Fibroblast of villous mesenchyme (primary cell): ENCODE data around the gene DMP1. TPM values are rescaled to one million over a fixed set of nuclear protein-coding genes. Genes with fewer than 3 reads are reported as not detected.
"Not testable (repeated sequence)": the region's sequence is repeated elsewhere in the genome, so short reads cannot be mapped to it uniquely, and the experiment has no call there.

Experiments
- DNase-seq: peaks from one replicate; pipeline ENCODE4 v3.0.0-alpha.2; 2010; ENCODE audit warnings: low read depth
- H3K4me3 ChIP-seq: 2 replicates; pipeline ENCODE4 v1.5.1; 2011; ENCODE audit warnings: low read depth, mild to moderate bottlenecking, low read length
- total RNA-seq: library from RNA; depleted of rRNA; stranded (reverse); fragments of >200 nt; gene quantifications from 2 replicates; pipeline ENCODE4 v1.2.3, GENCODE V29; 2012
- TF ChIP-seq, protein P1 (sequence below): IDR thresholded peaks from 2 replicates; pipeline ENCODE4 v1.5.1; 2012; ENCODE audit warnings: low read depth, mild to moderate bottlenecking, low read length; ENCODE audit not compliant: insufficient read depth

Gene DMP1
- total RNA-seq, 1 donor, result not detected

DNA sequence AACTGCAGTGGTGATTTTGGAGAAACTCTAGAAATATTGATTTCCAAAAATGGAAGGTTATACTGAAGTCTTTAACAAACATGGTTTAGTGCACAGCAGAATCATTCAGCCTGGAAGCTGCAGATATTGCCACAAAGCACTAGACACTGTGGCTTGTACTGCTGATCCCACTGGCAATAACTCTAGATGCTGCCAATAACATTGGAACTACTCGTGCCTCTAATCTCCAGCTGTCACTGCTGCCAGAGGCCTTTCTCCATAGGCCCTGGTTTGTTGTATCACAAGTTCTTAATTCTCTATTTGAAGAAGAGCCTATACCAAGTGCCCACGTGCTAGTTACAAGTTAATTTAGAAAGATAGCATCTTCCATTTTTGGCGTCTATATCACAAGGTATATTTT lies 19.3 kb downstream of the DMP1 start:
- no peak for DNase-seq
- TF ChIP-seq, protein P1, sequence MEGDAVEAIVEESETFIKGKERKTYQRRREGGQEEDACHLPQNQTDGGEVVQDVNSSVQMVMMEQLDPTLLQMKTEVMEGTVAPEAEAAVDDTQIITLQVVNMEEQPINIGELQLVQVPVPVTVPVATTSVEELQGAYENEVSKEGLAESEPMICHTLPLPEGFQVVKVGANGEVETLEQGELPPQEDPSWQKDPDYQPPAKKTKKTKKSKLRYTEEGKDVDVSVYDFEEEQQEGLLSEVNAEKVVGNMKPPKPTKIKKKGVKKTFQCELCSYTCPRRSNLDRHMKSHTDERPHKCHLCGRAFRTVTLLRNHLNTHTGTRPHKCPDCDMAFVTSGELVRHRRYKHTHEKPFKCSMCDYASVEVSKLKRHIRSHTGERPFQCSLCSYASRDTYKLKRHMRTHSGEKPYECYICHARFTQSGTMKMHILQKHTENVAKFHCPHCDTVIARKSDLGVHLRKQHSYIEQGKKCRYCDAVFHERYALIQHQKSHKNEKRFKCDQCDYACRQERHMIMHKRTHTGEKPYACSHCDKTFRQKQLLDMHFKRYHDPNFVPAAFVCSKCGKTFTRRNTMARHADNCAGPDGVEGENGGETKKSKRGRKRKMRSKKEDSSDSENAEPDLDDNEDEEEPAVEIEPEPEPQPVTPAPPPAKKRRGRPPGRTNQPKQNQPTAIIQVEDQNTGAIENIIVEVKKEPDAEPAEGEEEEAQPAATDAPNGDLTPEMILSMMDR, result no peak
- no peak overlapping the region for H3K4me3 ChIP-seq

DNA sequence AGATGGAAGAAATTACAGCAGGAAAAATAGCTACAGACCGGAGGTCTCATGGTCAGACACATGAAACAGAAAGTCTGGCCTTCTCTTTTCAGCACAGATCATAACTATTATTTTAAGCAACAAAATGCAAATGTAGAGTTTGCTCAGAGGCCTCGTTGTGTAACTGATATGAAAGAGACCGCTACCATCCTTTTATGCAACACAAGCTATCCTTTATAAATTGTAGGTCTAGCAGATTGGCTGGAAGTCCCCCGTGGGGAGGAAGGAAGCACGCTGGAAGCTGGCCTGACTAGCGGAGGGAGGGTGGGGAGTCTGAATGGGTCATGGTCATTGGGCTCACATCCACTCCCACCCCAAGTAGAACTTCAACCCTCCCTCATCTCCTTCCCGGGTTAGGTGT lies 27.7 kb downstream of the DMP1 start:
- TF ChIP-seq, protein P1, result no peak
- H3K4me3 ChIP-seq, result no peak overlapping the region
- no peak for DNase-seq

DNA sequence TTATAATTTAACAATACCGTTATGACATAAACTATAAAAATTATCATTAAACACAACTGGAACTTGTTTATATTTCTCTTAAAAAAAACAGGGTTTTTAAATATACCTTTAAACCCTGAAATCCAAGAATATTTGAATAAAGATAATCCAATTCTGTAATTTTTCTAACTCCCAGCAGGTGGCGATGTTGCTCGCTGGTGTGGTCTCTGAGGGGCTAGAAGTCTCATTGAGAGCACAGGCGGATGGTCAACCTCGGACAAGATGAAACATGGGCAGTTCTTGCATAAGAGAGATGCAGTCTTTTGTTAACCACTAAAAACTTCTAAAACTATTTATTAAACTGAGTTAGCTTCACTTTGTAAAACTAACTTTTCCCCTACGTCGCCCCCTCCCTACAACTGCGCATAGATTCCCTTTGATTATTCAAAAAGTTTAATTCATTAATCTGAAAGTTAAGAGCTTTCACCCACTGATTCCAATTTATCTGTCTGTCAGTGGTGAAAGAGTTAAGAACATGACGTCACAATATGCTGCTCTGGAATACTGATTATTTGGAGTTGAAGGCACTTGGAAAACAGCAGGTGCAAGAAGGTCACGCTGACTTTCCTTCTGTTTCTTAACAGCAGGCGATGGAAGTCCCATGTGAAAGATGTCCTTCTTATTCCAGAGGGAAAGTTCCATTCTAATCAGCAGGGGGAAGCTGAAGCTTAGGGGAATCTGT lies 29.5 kb downstream of the DMP1 start:
- peak; percentile 66 for DNase-seq
- TF ChIP-seq, protein P1, result peak; percentile 80
- H3K4me3 ChIP-seq, result no peak overlapping the region

DNA sequence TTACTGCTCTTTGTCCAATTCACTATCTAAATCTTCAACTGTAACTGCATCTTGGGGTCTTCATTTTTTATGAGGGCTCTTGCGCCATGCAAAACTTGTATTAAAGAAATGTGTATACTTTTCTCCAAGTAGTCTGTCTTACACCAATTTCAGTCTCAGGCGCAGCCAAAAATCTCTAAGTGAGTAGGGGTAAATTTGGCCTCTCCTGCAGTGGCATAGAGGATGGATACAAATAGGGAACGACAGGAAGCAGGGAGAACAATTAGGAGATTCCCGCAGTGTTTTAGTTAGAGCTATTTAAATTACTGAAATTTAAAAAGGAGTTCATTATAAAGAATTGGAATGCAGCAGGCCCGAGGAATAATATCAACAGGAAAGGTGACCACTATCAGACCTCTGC lies 30.2 kb downstream of the DMP1 start:
- TF ChIP-seq, protein P1, result no peak
- no peak overlapping the region for H3K4me3 ChIP-seq
- DNase-seq, result no peak

DNA sequence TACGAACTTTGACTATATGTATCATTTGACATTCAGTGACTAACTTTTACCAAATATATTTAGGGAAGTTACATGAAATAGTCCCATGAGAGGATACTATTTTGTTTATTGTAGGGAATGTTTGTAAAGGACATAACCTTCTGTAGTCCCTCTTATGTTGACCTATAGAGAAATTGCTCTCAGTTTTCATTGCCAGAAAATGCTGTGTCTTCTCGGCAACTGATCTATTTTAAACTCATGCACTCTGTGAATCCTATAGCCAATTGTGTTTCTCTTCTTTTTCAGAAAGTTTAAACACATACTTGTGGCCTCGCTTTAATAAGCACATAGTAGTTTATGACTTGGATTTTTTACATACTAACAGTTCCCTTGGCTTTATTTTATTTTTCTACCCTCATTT lies 38.2 kb downstream of the DMP1 start:
- no peak for DNase-seq
- TF ChIP-seq, protein P1, result no peak

DNA sequence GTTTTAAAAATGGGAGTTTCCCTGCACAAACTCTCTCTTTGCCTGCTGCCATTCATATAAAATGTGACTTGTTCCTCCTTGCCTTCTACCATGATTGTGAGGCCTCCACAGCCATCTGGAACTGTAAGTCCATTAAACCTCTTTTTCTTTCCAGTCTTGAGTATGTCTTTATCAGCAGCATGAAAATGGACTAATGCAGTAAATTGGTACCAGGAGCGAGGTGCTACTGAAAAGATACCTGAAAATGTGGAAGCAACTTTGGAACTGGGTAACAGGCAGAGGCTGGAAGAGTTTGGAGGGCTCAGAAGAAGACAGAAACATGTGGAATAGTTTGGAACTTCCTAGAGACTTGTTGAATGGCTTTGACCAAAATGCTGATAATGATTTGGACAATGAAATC lies 40.9 kb downstream of the DMP1 start:
- H3K4me3 ChIP-seq, result not testable (repeated sequence)

More for the DNA sequence above, 38.2 kb downstream of the DMP1 start:
- H3K4me3 ChIP-seq, result no peak overlapping the region

DNA sequence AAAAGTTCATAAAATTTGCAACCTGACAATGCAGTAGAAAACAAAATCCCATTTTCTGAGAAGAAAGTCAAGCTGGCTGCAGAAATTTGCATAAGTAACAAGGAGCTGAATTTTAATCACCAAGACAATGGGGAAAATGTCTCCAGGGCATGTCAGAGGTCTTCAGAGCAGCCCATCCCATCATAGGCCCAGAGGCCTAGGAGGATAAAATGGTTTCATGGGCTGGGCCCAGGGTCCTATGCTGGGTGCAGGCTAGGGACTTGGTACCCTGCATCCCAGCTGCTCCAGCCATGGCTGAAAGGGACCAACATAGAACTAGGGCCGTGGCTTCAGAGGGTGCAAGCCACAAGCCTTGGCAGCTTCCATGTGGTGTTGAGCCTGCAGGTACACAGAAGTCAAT lies 42.0 kb downstream of the DMP1 start:
- not testable (repeated sequence) for H3K4me3 ChIP-seq

More for the DNA sequence above, 40.9 kb downstream of the DMP1 start:
- DNase-seq, result not testable (repeated sequence)

DNA sequence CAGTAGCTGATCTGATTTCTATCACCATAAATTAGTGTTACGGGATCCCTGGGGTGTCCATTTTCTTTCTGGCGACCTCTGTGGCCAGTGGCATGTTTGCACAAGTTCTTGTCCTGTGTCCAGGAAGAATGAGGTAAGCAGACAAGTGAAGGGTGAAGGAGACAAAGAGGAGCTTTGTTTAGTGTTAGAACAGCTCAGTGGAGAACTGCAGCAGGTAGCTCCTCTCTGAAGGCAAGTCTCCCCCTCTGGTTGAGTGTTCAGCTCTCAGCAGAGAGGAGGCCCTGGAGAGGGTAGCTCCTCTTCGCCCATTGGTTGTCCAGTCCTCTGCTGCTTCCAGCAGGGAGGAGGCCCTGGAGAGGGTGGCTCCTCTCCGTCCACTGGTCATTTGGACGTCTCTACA lies 47.2 kb downstream of the DMP1 start:
- TF ChIP-seq, protein P1, result no peak
- DNase-seq, result no peak
- no peak overlapping the region for H3K4me3 ChIP-seq

More for the DNA sequence above, 42.0 kb downstream of the DMP1 start:
- not testable (repeated sequence) for DNase-seq
